BJ (cell line): Measurements from ENCODE around the gene GYS2. TPM values are rescaled to one million over a fixed set of nuclear protein-coding genes. Genes with fewer than 3 reads are reported as not detected.

ENCODE experiments used
- CTCF ChIA-PET: fragments of 350-600 bp; formaldehyde crosslinking; extraction: SDS; loops from one replicate; lab custom pipeline; 2021; ENCODE audit warnings: antibody characterized with exemption, inconsistent platforms; lab: Yijun Ruan, JAX
- POLR2A ChIA-PET: fragments of 300-600 bp; sonication (Branson Sonifier 250); formaldehyde crosslinking; extraction: SDS; loops from one replicate; lab custom pipeline; 2021; ENCODE audit warnings: antibody characterized with exemption; lab: Charles Lee
- DNase-seq: peaks from one replicate; pipeline ENCODE4 v3.0.0-alpha.2; 2011; ENCODE audit warnings: low read depth
- H3K27me3 ChIP-seq: 2 replicates; pipeline ENCODE4 v1.6.0; 2011; ENCODE audit warnings: low read length; ENCODE audit not compliant: control insufficient read depth, insufficient read depth
- H3K36me3 ChIP-seq: 2 replicates; pipeline ENCODE4 v1.5.1; 2011; ENCODE audit warnings: low read length; ENCODE audit not compliant: control insufficient read depth, insufficient read depth
- H3K4me3 ChIP-seq: 2 replicates; pipeline ENCODE4 v1.5.1; 2011; ENCODE audit warnings: low read depth, mild to moderate bottlenecking, control low read depth, low read length
- polyA plus RNA-seq: library from polyadenylated mRNA; depleted of rRNA; stranded (reverse); fragments of >200 nt; gene quantifications from 2 replicates; pipeline ENCODE4 v1.2.3, GENCODE V29; 2011
- TF ChIP-seq, protein P1 (sequence below): IDR thresholded peaks from 2 replicates; pipeline ENCODE4 v1.5.1; 2011; ENCODE audit warnings: low read depth, mild to moderate bottlenecking, control low read depth, inconsistent platforms, low read length, moderate library complexity; ENCODE audit not compliant: insufficient read depth

The GYS2 gene
- polyA plus RNA-seq, 1 experiment: not detected

DNA sequence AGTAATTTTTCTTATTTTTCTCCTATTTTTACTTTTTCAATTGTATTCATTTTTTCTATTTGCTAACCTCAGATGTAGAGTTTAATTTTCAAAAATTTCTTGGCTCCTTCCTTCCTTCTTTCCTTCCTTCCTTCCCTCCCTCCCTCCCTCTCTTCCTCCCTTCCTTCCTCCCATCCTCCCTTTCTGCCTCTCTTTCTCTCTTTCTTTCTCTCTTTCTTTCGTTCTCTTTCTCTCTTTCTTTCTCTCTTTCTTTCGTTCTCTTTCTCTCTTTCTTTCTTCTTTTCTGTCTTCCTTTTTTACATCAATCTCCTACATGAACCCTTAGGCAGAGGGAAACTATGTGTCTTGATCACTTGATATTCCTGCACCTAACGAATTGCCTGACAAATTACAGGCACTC, 12.4 kb upstream of the GYS2 start:
- no peaks in the 10 kb centered on the region for H3K36me3 ChIP-seq
- TF ChIP-seq, protein P1, sequence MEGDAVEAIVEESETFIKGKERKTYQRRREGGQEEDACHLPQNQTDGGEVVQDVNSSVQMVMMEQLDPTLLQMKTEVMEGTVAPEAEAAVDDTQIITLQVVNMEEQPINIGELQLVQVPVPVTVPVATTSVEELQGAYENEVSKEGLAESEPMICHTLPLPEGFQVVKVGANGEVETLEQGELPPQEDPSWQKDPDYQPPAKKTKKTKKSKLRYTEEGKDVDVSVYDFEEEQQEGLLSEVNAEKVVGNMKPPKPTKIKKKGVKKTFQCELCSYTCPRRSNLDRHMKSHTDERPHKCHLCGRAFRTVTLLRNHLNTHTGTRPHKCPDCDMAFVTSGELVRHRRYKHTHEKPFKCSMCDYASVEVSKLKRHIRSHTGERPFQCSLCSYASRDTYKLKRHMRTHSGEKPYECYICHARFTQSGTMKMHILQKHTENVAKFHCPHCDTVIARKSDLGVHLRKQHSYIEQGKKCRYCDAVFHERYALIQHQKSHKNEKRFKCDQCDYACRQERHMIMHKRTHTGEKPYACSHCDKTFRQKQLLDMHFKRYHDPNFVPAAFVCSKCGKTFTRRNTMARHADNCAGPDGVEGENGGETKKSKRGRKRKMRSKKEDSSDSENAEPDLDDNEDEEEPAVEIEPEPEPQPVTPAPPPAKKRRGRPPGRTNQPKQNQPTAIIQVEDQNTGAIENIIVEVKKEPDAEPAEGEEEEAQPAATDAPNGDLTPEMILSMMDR: no peak
- CTCF ChIA-PET: interaction anchor here (1.6 kb wide), 1 partner anchor 18 kb away, joined by 4 read pairs; no protein-coding TSS in a partner anchor
- no peaks in the 10 kb centered on the region for H3K27me3 ChIP-seq
- POLR2A ChIA-PET: no interaction called here
- DNase-seq: no peak
- no peak overlapping the region for H3K4me3 ChIP-seq

DNA sequence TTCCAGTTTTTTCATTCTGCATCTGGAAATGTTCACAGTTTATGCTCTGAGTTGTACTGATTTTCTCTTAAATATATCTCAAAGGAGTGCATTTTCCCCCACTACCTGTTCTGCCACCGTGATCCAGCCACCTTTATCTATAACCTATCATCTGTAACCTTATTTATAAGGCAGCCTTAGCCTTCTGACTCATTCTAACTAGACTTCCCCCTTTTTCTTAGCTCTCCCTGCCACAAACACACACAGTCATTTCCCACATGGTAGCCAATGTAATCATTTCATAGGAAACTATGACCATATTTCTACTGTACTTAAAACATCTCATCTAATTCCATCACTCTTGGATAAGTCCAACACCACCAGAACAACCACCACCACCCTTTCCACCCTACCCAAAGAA, 10.8 kb upstream of the GYS2 start:
- TF ChIP-seq, protein P1: no peak
- no peaks in the 10 kb centered on the region for H3K36me3 ChIP-seq
- ChIA-PET CTCF (interaction anchor here (1.6 kb wide), 1 partner anchor 16 kb away, joined by 4 read pairs; no protein-coding TSS in a partner anchor), POLR2A (no interaction called here)
- no peaks in the 10 kb centered on the region for H3K27me3 ChIP-seq
- DNase-seq: no peak
- no peak overlapping the region for H3K4me3 ChIP-seq

DNA sequence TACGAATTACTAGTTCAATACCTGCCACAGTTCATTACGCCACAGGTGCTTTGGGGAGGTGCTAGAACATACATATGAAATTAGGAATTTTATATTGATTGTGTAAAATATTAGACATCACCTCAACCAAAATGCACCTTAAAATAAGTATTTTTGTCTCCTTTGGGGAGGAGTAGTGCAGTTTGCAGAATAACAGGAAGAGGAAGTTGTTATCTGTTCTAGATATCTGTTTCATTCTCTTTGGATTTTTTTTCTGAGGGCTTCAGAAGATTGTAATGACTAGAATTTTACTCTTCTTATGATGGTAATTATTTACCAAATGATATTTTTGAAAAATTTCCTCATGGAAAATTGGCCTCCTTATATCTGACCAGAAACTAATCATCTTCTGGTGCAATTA, 9.9 kb upstream of the GYS2 start:
- no peaks in the 10 kb centered on the region for H3K36me3 ChIP-seq
- H3K27me3 ChIP-seq: no peaks in the 10 kb centered on the region
- ChIA-PET POLR2A (no interaction called here), CTCF (interaction anchor here (0.5 kb wide), 1 partner anchor 522 kb away, joined by 3 read pairs; no protein-coding TSS in a partner anchor)
- TF ChIP-seq, protein P1: no peak
- no peak for DNase-seq
- H3K4me3 ChIP-seq: no peak overlapping the region

DNA sequence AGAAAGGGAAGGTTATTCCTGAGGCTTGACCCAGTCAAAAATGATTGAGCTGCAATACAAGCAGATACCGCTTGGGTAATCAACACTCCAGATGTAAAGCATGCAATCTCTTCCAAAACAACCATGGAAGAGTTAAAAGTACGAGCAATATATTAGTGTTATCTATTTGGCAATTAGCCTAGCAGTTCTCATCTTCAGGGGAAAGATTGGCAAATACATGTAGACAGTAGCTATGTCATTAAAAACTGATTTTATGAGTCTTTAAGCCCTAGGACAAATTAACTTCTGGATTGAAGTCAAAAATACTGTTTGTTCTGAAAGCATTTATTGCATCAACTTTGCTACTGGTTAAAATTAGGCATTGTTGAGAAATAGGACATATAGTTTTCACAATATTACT, 9.3 kb upstream of the GYS2 start:
- H3K36me3 ChIP-seq: no peaks in the 10 kb centered on the region
- H3K4me3 ChIP-seq: no peak overlapping the region
- CTCF ChIA-PET: interaction anchor here (0.5 kb wide), 1 partner anchor 522 kb away, joined by 3 read pairs; no protein-coding TSS in a partner anchor
- no peaks in the 10 kb centered on the region for H3K27me3 ChIP-seq
- POLR2A ChIA-PET: no interaction called here
- TF ChIP-seq, protein P1: no peak
- DNase-seq: no peak

DNA sequence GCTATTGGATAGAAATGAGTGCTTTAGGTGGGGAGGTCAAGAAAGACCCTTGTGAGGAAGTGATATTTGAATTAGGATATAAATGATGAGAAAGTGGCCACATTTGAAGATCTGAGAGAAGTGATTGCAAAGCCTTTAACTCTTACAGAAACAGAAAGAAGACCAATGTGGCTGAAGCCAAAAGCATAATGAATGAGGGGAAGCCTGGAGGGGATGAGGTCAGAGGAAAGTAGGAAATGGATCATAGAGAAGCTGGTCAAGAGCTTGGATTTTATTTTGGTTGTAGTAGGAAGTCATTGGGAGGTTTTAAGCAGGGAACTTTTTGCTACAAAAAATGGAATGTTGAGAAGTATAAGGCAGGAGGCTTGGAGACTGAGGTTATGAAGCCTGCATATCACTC, 3.5 kb upstream of the GYS2 start:
- DNase-seq: no peak
- ChIA-PET CTCF (interaction anchor here (0.5 to 2.2 kb wide), 3 partner anchors 72 to 967 kb away, joined by 3 to 11 read pairs (median 3); no protein-coding TSS in a partner anchor), POLR2A (no interaction called here)
- no peak overlapping the region for H3K4me3 ChIP-seq
- no peaks in the 10 kb centered on the region for H3K36me3 ChIP-seq
- no peaks in the 10 kb centered on the region for H3K27me3 ChIP-seq
- TF ChIP-seq, protein P1: no peak
